SK-N-SH (cell line): Measurements from ENCODE around the gene LMX1A.

Experiments
- CHD2 ChIP-seq: fragments of 150-350 bp; IDR thresholded peaks from 2 replicates; pipeline ENCODE4 v1.6.1; 2018; ENCODE audit warnings: low read length; ENCODE audit not compliant: partially characterized antibody
- ELF1 ChIP-seq: IDR thresholded peaks from 2 replicates; pipeline ENCODE4 v1.4.0; 2012
- EP300 ChIP-seq, 2 experiments: IDR thresholded peaks; 2 replicates each; pipeline versions ENCODE4 v1.4.0 to v1.6.1; 2012; ENCODE audit warnings: borderline replicate concordance in 1 of 2, low read depth in 1 of 2, low read length in 1 of 2
- GATA2 ChIP-seq: sonication (generic); formaldehyde crosslinking; IDR thresholded peaks from 2 replicates; pipeline ENCODE4 v1.5.0; 2020; ENCODE audit warnings: mild to moderate bottlenecking, missing genetic modification reagents
- JUND ChIP-seq: IDR thresholded peaks from 2 replicates; pipeline ENCODE4 v1.4.0; 2012
- MAX ChIP-seq: IDR thresholded peaks from 2 replicates; pipeline ENCODE4 v1.4.0; 2012; ENCODE audit warnings: low read depth
- POLR2AphosphoS5 ChIP-seq: IDR thresholded peaks from 2 replicates; pipeline ENCODE4 v1.6.1; 2012; ENCODE audit warnings: low read depth, low read length
- TF ChIP-seq, protein P1 (sequence below): fragments of 200-600 bp; sonication (generic); IDR thresholded peaks from 2 replicates; pipeline ENCODE4 v1.6.1; 2017; ENCODE audit warnings: antibody characterized with exemption, mild to moderate bottlenecking, moderate library complexity

- TF ChIP-seq CHD2, result no peak
- TF ChIP-seq, protein P1, sequence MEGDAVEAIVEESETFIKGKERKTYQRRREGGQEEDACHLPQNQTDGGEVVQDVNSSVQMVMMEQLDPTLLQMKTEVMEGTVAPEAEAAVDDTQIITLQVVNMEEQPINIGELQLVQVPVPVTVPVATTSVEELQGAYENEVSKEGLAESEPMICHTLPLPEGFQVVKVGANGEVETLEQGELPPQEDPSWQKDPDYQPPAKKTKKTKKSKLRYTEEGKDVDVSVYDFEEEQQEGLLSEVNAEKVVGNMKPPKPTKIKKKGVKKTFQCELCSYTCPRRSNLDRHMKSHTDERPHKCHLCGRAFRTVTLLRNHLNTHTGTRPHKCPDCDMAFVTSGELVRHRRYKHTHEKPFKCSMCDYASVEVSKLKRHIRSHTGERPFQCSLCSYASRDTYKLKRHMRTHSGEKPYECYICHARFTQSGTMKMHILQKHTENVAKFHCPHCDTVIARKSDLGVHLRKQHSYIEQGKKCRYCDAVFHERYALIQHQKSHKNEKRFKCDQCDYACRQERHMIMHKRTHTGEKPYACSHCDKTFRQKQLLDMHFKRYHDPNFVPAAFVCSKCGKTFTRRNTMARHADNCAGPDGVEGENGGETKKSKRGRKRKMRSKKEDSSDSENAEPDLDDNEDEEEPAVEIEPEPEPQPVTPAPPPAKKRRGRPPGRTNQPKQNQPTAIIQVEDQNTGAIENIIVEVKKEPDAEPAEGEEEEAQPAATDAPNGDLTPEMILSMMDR, result no peak
- no peak for TF ChIP-seq GATA2 (CRISPR knock-in tag)
- TF ChIP-seq EP300 (IDR thresholded peaks at IDR 0.05; ENCODE audit: borderline replicate concordance in 1 of 2, low read depth in 1 of 2, low read length in 1 of 2), result no peak
- no peak for TF ChIP-seq ELF1
- no peak for TF ChIP-seq POLR2AphosphoS5
- no peak for TF ChIP-seq MAX
- TF ChIP-seq JUND, result no peak
Measured at GRCh38 chr1:165187031-165188009, 169.2 kb downstream of the LMX1A start.
